Trophoblast cell (in vitro differentiated cells and primary cell): ENCODE results near the gene AP3D1.
A peak's percentile ranks its signal among the peaks of the same experiment; 100 is the strongest.

Source experiments
- DNase-seq, 2 donors: peaks; one replicate each; pipeline ENCODE4 v3.0.0-alpha.2; 2016
- H2AFZ ChIP-seq: 2 replicates; pipeline ENCODE4 v1.6.1; 2013; ENCODE audit warnings: low read length, moderate library complexity, mild to moderate bottlenecking; ENCODE audit not compliant: insufficient read depth, poor library complexity
- H2AK5ac ChIP-seq: 2 replicates; pipeline ENCODE4 v1.6.1; 2013; ENCODE audit warnings: mild to moderate bottlenecking, low read length
- H2BK120ac ChIP-seq: 2 replicates; pipeline ENCODE4 v1.6.1; 2013; ENCODE audit warnings: low read length, mild to moderate bottlenecking, moderate library complexity; ENCODE audit not compliant: insufficient read depth, poor library complexity
- H2BK12ac ChIP-seq: 2 replicates; pipeline ENCODE4 v1.6.1; 2013; ENCODE audit warnings: mild to moderate bottlenecking, low read length, moderate library complexity
- H2BK5ac ChIP-seq: 2 replicates; pipeline ENCODE4 v1.6.1; 2013; ENCODE audit warnings: low read length, low read depth, moderate library complexity, mild to moderate bottlenecking; ENCODE audit not compliant: poor library complexity
- H3K14ac ChIP-seq: 2 replicates; pipeline ENCODE4 v1.6.1; 2013; ENCODE audit warnings: mild to moderate bottlenecking, low read length
- H3K18ac ChIP-seq: 2 replicates; pipeline ENCODE4 v1.6.1; 2013; ENCODE audit warnings: mild to moderate bottlenecking, low read length
- H3K23ac ChIP-seq: 2 replicates; pipeline ENCODE4 v1.6.1; 2013; ENCODE audit warnings: low read length
- H3K27ac ChIP-seq: 2 replicates; pipeline ENCODE4 v1.5.1; 2013; ENCODE audit warnings: low read depth, mild to moderate bottlenecking, inconsistent platforms, low read length, moderate library complexity
- H3K27me3 ChIP-seq: 2 replicates; pipeline ENCODE4 v1.6.1; 2013; ENCODE audit warnings: inconsistent platforms, mild to moderate bottlenecking, low read length, moderate library complexity; ENCODE audit not compliant: insufficient read depth
- H3K36me3 ChIP-seq, 2 experiments: 1 replicate in 1 of 2; 2 replicates in 1 of 2; pipeline ENCODE4 v1.6.1; 2013; ENCODE audit warnings: low read length in 2 of 2, mild to moderate bottlenecking in 2 of 2, moderate library complexity in 1 of 2; ENCODE audit not compliant: insufficient read depth in 2 of 2, control insufficient read depth in 1 of 2
- H3K4ac ChIP-seq: 2 replicates; pipeline ENCODE4 v1.6.1; 2013; ENCODE audit warnings: low read depth, mild to moderate bottlenecking, low read length, moderate library complexity
- H3K4me1 ChIP-seq, 2 experiments: 1 replicate in 1 of 2; 2 replicates in 1 of 2; pipeline ENCODE4 v1.6.1; 2013; ENCODE audit warnings: low read length in 2 of 2, mild to moderate bottlenecking in 2 of 2, moderate library complexity in 1 of 2; ENCODE audit not compliant: insufficient read depth in 2 of 2, control insufficient read depth in 1 of 2
- H3K4me2 ChIP-seq: 2 replicates; pipeline ENCODE4 v1.6.1; 2013; ENCODE audit warnings: inconsistent platforms, mild to moderate bottlenecking, low read length, moderate library complexity
- H3K4me3 ChIP-seq: 2 replicates; pipeline ENCODE4 v1.5.1; 2013; ENCODE audit warnings: mild to moderate bottlenecking, low read depth, low read length, inconsistent platforms
- H3K79me1 ChIP-seq: one replicate; pipeline ENCODE4 v1.6.1; 2013; ENCODE audit warnings: low read length
- H3K79me2 ChIP-seq: 2 replicates; pipeline ENCODE4 v1.6.1; 2013; ENCODE audit warnings: low read length, mild to moderate bottlenecking; ENCODE audit not compliant: control insufficient read depth, insufficient read depth, poor library complexity
- H3K9ac ChIP-seq: 2 replicates; pipeline ENCODE4 v1.6.1; 2013; ENCODE audit warnings: mild to moderate bottlenecking, low read length
- H3K9me3 ChIP-seq: 2 replicates; pipeline ENCODE4 v1.6.1; 2013; ENCODE audit warnings: low read depth, mild to moderate bottlenecking, control low read depth, inconsistent platforms, low read length; ENCODE audit not compliant: insufficient read depth
- H4K12ac ChIP-seq: 2 replicates; pipeline ENCODE4 v1.6.1; 2013; ENCODE audit warnings: low read depth, mild to moderate bottlenecking, low read length, moderate library complexity
- H4K8ac ChIP-seq: 2 replicates; pipeline ENCODE4 v1.6.1; 2013; ENCODE audit warnings: low read depth, mild to moderate bottlenecking, low read length, moderate library complexity
- H4K91ac ChIP-seq: one replicate; pipeline ENCODE4 v1.6.1; 2013; ENCODE audit warnings: low read depth, mild to moderate bottlenecking, low read length, moderate library complexity
- WGBS: extraction: QIAGEN DNeasy Blood & Tissue Kit; methylation state at CpG from one replicate; pipeline ENCODE4 v1.1.7; 2013; ENCODE audit warnings: missing lambda C conversion rate; ENCODE audit not compliant: insufficient read length, insufficient coverage; ENCODE audit errors: extremely low coverage; 5-methylcytosine and 5-hydroxymethylcytosine counted together

Gene AP3D1

GRCh38 chr19:2154587-2155075 lies 3.3 kb upstream of the AP3D1 start:
- no CpG with 5 or more reads among the region's 10 CpGs for WGBS
- Histone ChIP-seq H3K4me1 (peaks cover 5 to 14% of the 10 kb centered on the region in 2 experiments), H2AFZ (no peak overlapping the region)

DNA sequence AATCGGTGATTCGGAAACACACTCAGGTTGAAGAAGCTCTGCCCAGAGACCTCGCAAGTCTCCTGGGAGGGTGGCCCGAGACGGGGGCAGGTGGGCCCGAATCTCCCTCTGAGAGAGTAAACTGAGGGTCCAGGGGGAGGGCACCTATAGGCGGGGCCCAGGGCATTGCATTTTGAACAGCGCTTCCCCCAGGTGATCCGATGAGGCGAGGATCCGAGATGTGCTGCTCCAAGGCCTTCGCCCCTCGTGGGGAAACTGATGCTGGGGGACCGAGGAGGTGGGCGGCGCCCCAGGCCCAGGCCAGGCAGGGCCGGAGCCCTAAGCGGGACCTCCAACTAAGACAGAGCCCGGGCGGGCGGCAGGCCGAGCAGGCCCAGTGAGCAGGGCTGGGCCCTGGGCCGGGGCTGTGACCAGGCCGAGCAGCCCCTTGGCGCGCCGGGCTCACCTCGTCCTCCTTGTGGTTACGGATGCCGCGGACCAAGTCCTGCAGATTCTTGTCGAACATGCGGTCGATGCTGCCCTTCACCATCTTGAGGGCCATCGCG lies 500 bp downstream of the AP3D1 start:
- peak overlapping the region; percentile 43 for H2BK120ac ChIP-seq
- WGBS = no CpG with 5 or more reads among the region's 36 CpGs
- H3K4me2 ChIP-seq = peak overlapping the region; percentile 77
- DNase-seq = no peak
- peak overlapping the region; percentile 59 for H3K4ac ChIP-seq
- no peaks in the 10 kb centered on the region for H3K9me3 ChIP-seq
- H2AFZ ChIP-seq = peak overlapping the region; percentile 43
- H3K18ac ChIP-seq = peak overlapping the region; percentile 26
- H2BK12ac ChIP-seq = peak overlapping the region; percentile 47
- peak overlapping the region; percentile 27 for H2AK5ac ChIP-seq
- H4K91ac ChIP-seq = peak overlapping the region; percentile 68
- H4K12ac ChIP-seq = peak overlapping the region; percentile 99
- peaks cover 38% of the 10 kb centered on the region for H3K79me2 ChIP-seq
- H3K27ac ChIP-seq = peak overlapping the region; percentile 31
- H3K9ac ChIP-seq = peak overlapping the region; percentile 98
- H4K8ac ChIP-seq = peak overlapping the region; percentile 39
- peak overlapping the region; percentile 72 for H3K14ac ChIP-seq
- peaks cover 10% of the 10 kb centered on the region for H3K79me1 ChIP-seq
- H2BK5ac ChIP-seq = peak overlapping the region; percentile 81
- peak overlapping the region; percentile 96 for H3K4me3 ChIP-seq
- H3K4me1 ChIP-seq = peaks cover 8 to 16% of the 10 kb centered on the region in 2 experiments
- no peak overlapping the region for H3K23ac ChIP-seq
- H3K27me3 ChIP-seq = no peaks in the 10 kb centered on the region
- peaks cover 10 to 14% of the 10 kb centered on the region in 2 experiments for H3K36me3 ChIP-seq

More at GRCh38 chr19:2154587-2155075, 3.3 kb upstream of the AP3D1 start:
- Histone ChIP-seq H3K27ac (peak overlapping the region; percentile 55), H3K27me3 (no peaks in the 10 kb centered on the region), H3K9ac (no peak overlapping the region), H3K79me2 (peaks cover 16% of the 10 kb centered on the region), H2BK12ac (no peak overlapping the region), H3K4me3 (no peak overlapping the region), H4K8ac (no peak overlapping the region), H4K91ac (no peak overlapping the region), H3K36me3 (no peaks in the 10 kb centered on the region), H2BK5ac (no peak overlapping the region), H3K79me1 (peaks cover 10% of the 10 kb centered on the region), H2AK5ac (no peak overlapping the region), H3K23ac (no peak overlapping the region), H4K12ac (no peak overlapping the region), H2BK120ac (no peak overlapping the region), H3K4ac (no peak overlapping the region), H3K14ac (no peak overlapping the region), H3K18ac (no peak overlapping the region), H3K9me3 (no peaks in the 10 kb centered on the region), H3K4me2 (no peak overlapping the region)
- peak; percentile 98 to 100 for DNase-seq

DNA sequence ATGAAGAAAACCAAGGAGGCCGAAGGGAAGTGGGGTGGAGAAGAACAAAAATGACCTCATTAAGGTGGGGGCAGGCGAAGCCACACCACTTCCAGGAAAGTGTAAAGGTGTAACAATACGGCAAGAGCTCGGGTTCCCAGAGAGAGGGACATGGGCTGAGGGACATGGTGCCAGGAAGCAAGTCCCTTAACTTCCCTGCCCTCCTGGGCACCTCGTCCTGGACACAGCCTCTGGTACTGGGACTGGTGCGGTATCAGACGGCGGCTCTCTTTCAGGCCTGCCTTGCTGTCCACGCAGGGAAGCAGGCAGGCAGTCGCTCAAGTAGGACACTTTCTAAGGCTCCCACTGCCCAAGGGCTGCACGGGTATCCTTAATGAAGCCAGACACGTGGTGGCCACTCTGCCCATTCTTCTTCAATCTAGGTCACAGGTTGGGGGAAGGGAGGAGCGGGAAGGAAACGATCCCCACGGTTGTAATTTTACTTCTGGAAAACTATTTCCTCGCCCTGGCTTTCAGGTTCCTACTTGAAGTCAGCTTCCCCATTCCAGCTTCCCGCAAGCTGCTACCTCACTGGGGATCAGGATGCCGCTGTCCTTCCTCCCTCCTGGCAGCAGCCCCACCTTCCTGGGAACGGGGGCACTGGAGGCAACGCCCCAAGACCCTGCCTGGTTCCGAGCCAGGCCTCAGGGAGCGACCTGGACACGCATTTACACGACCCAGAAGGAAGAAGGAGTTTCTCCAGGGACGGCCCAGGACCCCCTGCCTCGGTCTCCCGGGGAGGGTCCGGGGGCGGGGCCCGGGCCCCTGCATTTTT lies 1.2 kb downstream of the AP3D1 start:
- Histone ChIP-seq H3K27me3 (no peaks in the 10 kb centered on the region), H2AK5ac (peak overlapping the region; percentile 75), H3K79me2 (peaks cover 40% of the 10 kb centered on the region), H3K18ac (no peak overlapping the region), H3K27ac (no peak overlapping the region), H3K4me3 (peak overlapping the region; percentile 96), H3K9me3 (no peaks in the 10 kb centered on the region), H4K12ac (peak overlapping the region; percentile 35), H3K4me2 (peak overlapping the region; percentile 77), H3K4ac (peak overlapping the region; percentile 59), H4K91ac (peak overlapping the region; percentile 68), H2AFZ (no peak overlapping the region), H3K36me3 (peaks cover 17 to 18% of the 10 kb centered on the region in 2 experiments), H2BK12ac (no peak overlapping the region), H3K9ac (peak overlapping the region; percentile 98), H4K8ac (peak overlapping the region; percentile 39), H3K79me1 (peaks cover 10% of the 10 kb centered on the region), H3K4me1 (peaks cover 8 to 16% of the 10 kb centered on the region in 2 experiments), H3K23ac (no peak overlapping the region), H2BK120ac (peak overlapping the region; percentile 57), H3K14ac (peak overlapping the region; percentile 72), H2BK5ac (peak overlapping the region; percentile 81)
- WGBS = no CpG with 5 or more reads among the region's 30 CpGs
- DNase-seq = peak in 1 of 2 donors; percentile 35

GRCh38 chr19:2148482-2149135 lies 2.8 kb downstream of the AP3D1 start:
- no CpG with 5 or more reads among the region's 16 CpGs for WGBS

More at GRCh38 chr19:2148482-2149135, 2.8 kb downstream of the AP3D1 start:
- DNase-seq = no peak
- no peaks in the 10 kb centered on the region for H3K27me3 ChIP-seq
- no peak overlapping the region for H3K9ac ChIP-seq
- no peak overlapping the region for H2BK5ac ChIP-seq
- H3K79me1 ChIP-seq = peaks cover 8% of the 10 kb centered on the region
- no peak overlapping the region for H3K27ac ChIP-seq
- peaks cover 8 to 11% of the 10 kb centered on the region in 2 experiments for H3K4me1 ChIP-seq
- H4K12ac ChIP-seq = no peak overlapping the region
- H2BK120ac ChIP-seq = no peak overlapping the region
- H3K23ac ChIP-seq = no peak overlapping the region
- no peaks in the 10 kb centered on the region for H3K9me3 ChIP-seq
- no peak overlapping the region for H3K4me3 ChIP-seq
- no peak overlapping the region for H3K14ac ChIP-seq
- H3K18ac ChIP-seq = no peak overlapping the region
- no peak overlapping the region for H2AFZ ChIP-seq
- H2AK5ac ChIP-seq = no peak overlapping the region
- H4K91ac ChIP-seq = no peak overlapping the region
- H3K4ac ChIP-seq = peak overlapping the region; percentile 59
- no peak overlapping the region for H3K4me2 ChIP-seq
- H4K8ac ChIP-seq = no peak overlapping the region
- H3K36me3 ChIP-seq = peaks cover 20 to 21% of the 10 kb centered on the region in 2 experiments
- H2BK12ac ChIP-seq = no peak overlapping the region
- peaks cover 47% of the 10 kb centered on the region for H3K79me2 ChIP-seq
